H1 (cell line): Measurements from ENCODE around the gene SELENOF. TPM values are rescaled to one million over a fixed set of nuclear protein-coding genes. Genes with fewer than 3 reads are reported as not detected.

ENCODE experiments used
- CTCF ChIA-PET: fragments of 300-600 bp; sonication (Branson Sonifier 250); formaldehyde crosslinking; loops from one replicate; lab custom pipeline; 2021; ENCODE audit not compliant: partially characterized antibody; lab: Charles Lee
- POLR2A ChIA-PET: fragments of 300-600 bp; sonication (Branson Sonifier 250); formaldehyde crosslinking; loops from one replicate; lab custom pipeline; 2021; ENCODE audit warnings: inconsistent platforms; ENCODE audit not compliant: partially characterized antibody; lab: Charles Lee
- DNase-seq, 2 experiments: peaks; one replicate each; pipeline versions ENCODE4 v3.0.0 to v3.0.0-alpha.2; 2010 to 2022; ENCODE audit warnings: low spot score in 2 of 2, low read depth in 1 of 2, mixed read lengths in 1 of 2
- FAIRE-seq: peaks from 2 replicates; lab custom pipeline; 2011; peaks lifted over from hg19 to GRCh38; lab: Jason Lieb, UNC
- H2AFZ ChIP-seq: 2 replicates; pipeline ENCODE4 v1.8.1; 2012; ENCODE audit warnings: low read length, inconsistent platforms
- H2AK5ac ChIP-seq: 2 replicates; pipeline ENCODE4 v1.6.1; 2013; ENCODE audit warnings: low read depth, low read length
- H2BK120ac ChIP-seq: replicated peaks from 2 replicates; pipeline ENCODE3; 2013; ENCODE audit warnings: low read depth, low read length, inconsistent platforms
- H2BK12ac ChIP-seq: 2 replicates; pipeline ENCODE4 v1.6.1; 2013; ENCODE audit warnings: low read depth, low read length
- H2BK15ac ChIP-seq: 2 replicates; pipeline ENCODE4 v1.6.1; 2013; ENCODE audit warnings: low read length
- H2BK20ac ChIP-seq: 2 replicates; pipeline ENCODE4 v1.6.1; 2013; ENCODE audit warnings: low read length
- H2BK5ac ChIP-seq: 2 replicates; pipeline ENCODE4 v1.6.1; 2013; ENCODE audit warnings: low read depth, low read length
- H3K14ac ChIP-seq: 2 replicates; pipeline ENCODE4 v1.6.1; 2013; ENCODE audit warnings: inconsistent platforms; ENCODE audit not compliant: insufficient read length
- H3K18ac ChIP-seq: 2 replicates; pipeline ENCODE4 v1.6.1; 2013; ENCODE audit warnings: low read length; ENCODE audit errors: extremely low read depth
- H3K23ac ChIP-seq: 2 replicates; pipeline ENCODE4 v1.6.1; 2013; ENCODE audit warnings: inconsistent platforms; ENCODE audit not compliant: insufficient read length
- H3K23me2 ChIP-seq: 2 replicates; pipeline ENCODE4 v1.6.1; 2013; ENCODE audit warnings: low read depth, low read length
- H3K27ac ChIP-seq: 2 replicates; pipeline ENCODE4 v1.6.1; 2011; ENCODE audit warnings: low read depth, low read length, inconsistent platforms
- H3K27me3 ChIP-seq, 4 experiments: replicated peaks in 1 of 4; 1 replicate in 1 of 4; 2 replicates in 3 of 4; pipeline versions ENCODE4 v1.6.1 to v1.8.1; 2011 to 2013; ENCODE audit warnings: low read length in 3 of 4, mild to moderate bottlenecking in 3 of 4, inconsistent platforms in 2 of 4, mixed read lengths in 2 of 4, moderate library complexity in 1 of 4; ENCODE audit not compliant: control insufficient read depth in 3 of 4, insufficient read depth in 3 of 4; ENCODE audit errors: extremely low read depth in 1 of 4
- H3K36me3 ChIP-seq, 4 experiments: 2 replicates each; pipeline versions ENCODE4 v1.6.1 to v1.8.1; 2011 to 2013; ENCODE audit warnings: mild to moderate bottlenecking in 4 of 4, low read length in 3 of 4, moderate library complexity in 2 of 4, control low read depth in 1 of 4, inconsistent platforms in 1 of 4; ENCODE audit not compliant: insufficient read depth in 4 of 4, control insufficient read depth in 2 of 4
- H3K4ac ChIP-seq: replicated peaks from 2 replicates; pipeline ENCODE3; 2013; ENCODE audit warnings: low read length, low read depth, mixed read lengths, inconsistent platforms; ENCODE audit not compliant: insufficient read length
- H3K4me1 ChIP-seq, 4 experiments: replicated peaks in 1 of 4; 1 replicate in 1 of 4; 2 replicates in 3 of 4; pipeline versions ENCODE4 v1.6.1 to v1.8.1; 2011 to 2013; ENCODE audit warnings: low read length in 3 of 4, inconsistent platforms in 2 of 4, mixed read lengths in 1 of 4; ENCODE audit not compliant: insufficient read depth in 4 of 4, control insufficient read depth in 3 of 4
- H3K4me2 ChIP-seq, 2 experiments: 2 replicates each; pipeline versions ENCODE4 v1.6.1 to v1.8.1; 2011 to 2013; ENCODE audit warnings: low read depth in 2 of 2, low read length in 2 of 2, control low read depth in 1 of 2, inconsistent platforms in 1 of 2, mild to moderate bottlenecking in 1 of 2; ENCODE audit not compliant: insufficient read depth in 1 of 2
- H3K4me3 ChIP-seq, 4 experiments: fragments of 200-600, 300-600 bp in 1 of 4; sonication (generic), shearing (Covaris generic), sonication (Bioruptor Twin) in 1 of 4; 2 replicates each; pipeline versions ENCODE4 v1.5.1 to v1.8.1; 2011 to 2016; ENCODE audit warnings: low read length in 4 of 4, low read depth in 3 of 4, control low read depth in 2 of 4, inconsistent platforms in 2 of 4, mild to moderate bottlenecking in 2 of 4, mixed read lengths in 1 of 4, moderate library complexity in 1 of 4; ENCODE audit not compliant: insufficient read depth in 2 of 4; ENCODE audit errors: extremely low read depth in 1 of 4
- H3K56ac ChIP-seq: replicated peaks from 2 replicates; pipeline ENCODE3; 2013; ENCODE audit warnings: low read depth, mild to moderate bottlenecking, mixed read lengths, low read length, inconsistent platforms; ENCODE audit not compliant: insufficient read length
- H3K79me1 ChIP-seq: 2 replicates; pipeline ENCODE4 v1.6.1; 2013; ENCODE audit warnings: low read depth, low read length, control low read depth
- H3K79me2 ChIP-seq, 2 experiments: 2 replicates each; pipeline versions ENCODE4 v1.6.1 to v1.8.1; 2012 to 2013; ENCODE audit warnings: low read length in 2 of 2, mild to moderate bottlenecking in 2 of 2, inconsistent platforms in 1 of 2; ENCODE audit not compliant: insufficient read depth in 2 of 2, control insufficient read depth in 1 of 2
- H3K9ac ChIP-seq, 4 experiments: replicated peaks in 1 of 4; 1 replicate in 1 of 4; 2 replicates in 3 of 4; pipeline versions ENCODE4 v1.6.1 to v1.8.1; 2011 to 2013; ENCODE audit warnings: low read depth in 3 of 4, low read length in 3 of 4, control low read depth in 2 of 4, mild to moderate bottlenecking in 2 of 4, moderate library complexity in 2 of 4, inconsistent platforms in 1 of 4; ENCODE audit errors: extremely low read depth in 1 of 4
- H3K9me3 ChIP-seq, 2 experiments: 2 replicates each; pipeline versions ENCODE4 v1.6.1 to v1.8.1; 2012 to 2013; ENCODE audit warnings: mild to moderate bottlenecking in 2 of 2, moderate library complexity in 2 of 2, control low read depth in 1 of 2, inconsistent platforms in 1 of 2, low read depth in 1 of 2, low read length in 1 of 2, mixed read lengths in 1 of 2; ENCODE audit not compliant: insufficient read depth in 2 of 2
- H4K20me1 ChIP-seq, 2 experiments: replicated peaks in 1 of 2; 2 replicates each; pipeline versions ENCODE3 to v1.8.1; 2011 to 2013; ENCODE audit warnings: inconsistent platforms in 2 of 2, low read length in 2 of 2, mild to moderate bottlenecking in 1 of 2; ENCODE audit not compliant: insufficient read depth in 2 of 2, control insufficient read depth in 1 of 2
- H4K5ac ChIP-seq: 2 replicates; pipeline ENCODE4 v1.6.1; 2013; ENCODE audit warnings: low read length, low read depth, mixed read lengths, inconsistent platforms; ENCODE audit not compliant: insufficient read length
- H4K8ac ChIP-seq: 2 replicates; pipeline ENCODE4 v1.8.0; 2013; ENCODE audit warnings: mild to moderate bottlenecking, moderate library complexity, low read length, inconsistent platforms; ENCODE audit not compliant: insufficient read depth; ENCODE audit errors: extremely low read depth
- H4K91ac ChIP-seq: replicated peaks from 2 replicates; pipeline ENCODE3; 2013; ENCODE audit warnings: low read length, mixed read lengths, inconsistent platforms; ENCODE audit not compliant: insufficient read length
- ATF2 ChIP-seq: IDR thresholded peaks from 2 replicates; pipeline ENCODE4 v1.6.1; 2012; ENCODE audit warnings: low read length, inconsistent platforms
- CHD2 ChIP-seq: IDR thresholded peaks from 2 replicates; pipeline ENCODE4 v1.6.1; 2012; ENCODE audit warnings: low read length, improper control_type of control experiment
- CREB1 ChIP-seq: IDR thresholded peaks from 2 replicates; pipeline ENCODE4 v1.6.1; 2012; ENCODE audit warnings: inconsistent platforms
- HDAC2 ChIP-seq, 2 experiments: fragments of 300-600 bp in 1 of 2; sonication (generic) in 1 of 2; IDR thresholded peaks; 2 replicates each; pipeline ENCODE4 v1.6.1; 2011 to 2012; ENCODE audit warnings: low read depth in 2 of 2, low read length in 2 of 2, mild to moderate bottlenecking in 2 of 2, moderate library complexity in 2 of 2, borderline replicate concordance in 1 of 2, inconsistent platforms in 1 of 2
- NANOG ChIP-seq: IDR thresholded peaks from 2 replicates; pipeline ENCODE4 v1.6.1; 2011; ENCODE audit warnings: low read length, low read depth, mild to moderate bottlenecking, inconsistent platforms; ENCODE audit not compliant: insufficient read depth, poor library complexity, severe bottlenecking
- RAD21 ChIP-seq, 2 experiments: IDR thresholded peaks in 1 of 2; conservative IDR thresholded peaks in 1 of 2; 2 replicates each; pipeline ENCODE4 v1.6.1; 2011; ENCODE audit warnings: low read depth in 2 of 2, low read length in 2 of 2, improper control_type of control experiment in 1 of 2, inconsistent platforms in 1 of 2, mild to moderate bottlenecking in 1 of 2, moderate library complexity in 1 of 2
- SP1 ChIP-seq: IDR thresholded peaks from 2 replicates; pipeline ENCODE4 v1.6.1; 2011; ENCODE audit warnings: low read depth, low read length
- TAF1 ChIP-seq: IDR thresholded peaks from 2 replicates; pipeline ENCODE4 v1.6.1; 2011; ENCODE audit warnings: mild to moderate bottlenecking, low read depth, low read length
- TAF7 ChIP-seq: optimal IDR thresholded peaks from 2 replicates; pipeline ENCODE3; 2011; ENCODE audit warnings: low read depth, mild to moderate bottlenecking, inconsistent platforms, low read length, moderate library complexity, borderline replicate concordance
- WGBS, 2 experiments: shearing (Covaris generic) in 1 of 2; methylation state at CpG; one replicate each; pipeline versions ENCODE4 v1.1.6 to v1.1.7; 2013 to 2015; ENCODE audit warnings: low lambda C conversion rate in 2 of 2, mixed read lengths in 2 of 2, inconsistent platforms in 1 of 2, low coverage in 1 of 2, missing lambda C conversion rate in 1 of 2; ENCODE audit not compliant: insufficient replicate concordance in 2 of 2, insufficient coverage in 1 of 2, insufficient read length in 1 of 2; ENCODE audit errors: extremely low coverage in 1 of 2, missing lambda C conversion rate in 1 of 2; 5-methylcytosine and 5-hydroxymethylcytosine counted together
- polyA plus RNA-seq, 7 experiments: library from polyadenylated mRNA; depleted of rRNA in 3 of 7; stranded (reverse) in 5 of 7; unstranded in 2 of 7; fragments of >200 nt in 5 of 7; fragments of 200-250 nt in 2 of 7; gene quantifications; 1 replicate in 5 of 7; 2 replicates in 1 of 7; 4 replicates in 1 of 7; pipeline versions ENCODE4 v1.2.1 to v1.2.3, GENCODE V29; 2011 to 2013; ENCODE audit warnings: missing spikeins in 2 of 7, mixed read lengths in 2 of 7
- total RNA-seq: library from RNA; stranded (reverse); fragmentation: NEBNext Ultra II Directional; extraction: Animal tissue kit (Norgen Biotek cat#: 25700); gene quantifications from 2 replicates; pipeline ENCODE4 v1.2.1, GENCODE V29; 2021
- TF ChIP-seq, protein P1 (sequence below): IDR thresholded peaks from 2 replicates; pipeline ENCODE4 v1.6.1; 2011; ENCODE audit warnings: low read depth, mild to moderate bottlenecking, low read length; ENCODE audit not compliant: insufficient read depth

SELENOF gene
- total and polyA plus RNA-seq, 2 of the 8 experiments (the other 6 are each of a cell fraction or from before 2014, with no cell fraction given) = 70.7 to 163 TPM

DNA sequence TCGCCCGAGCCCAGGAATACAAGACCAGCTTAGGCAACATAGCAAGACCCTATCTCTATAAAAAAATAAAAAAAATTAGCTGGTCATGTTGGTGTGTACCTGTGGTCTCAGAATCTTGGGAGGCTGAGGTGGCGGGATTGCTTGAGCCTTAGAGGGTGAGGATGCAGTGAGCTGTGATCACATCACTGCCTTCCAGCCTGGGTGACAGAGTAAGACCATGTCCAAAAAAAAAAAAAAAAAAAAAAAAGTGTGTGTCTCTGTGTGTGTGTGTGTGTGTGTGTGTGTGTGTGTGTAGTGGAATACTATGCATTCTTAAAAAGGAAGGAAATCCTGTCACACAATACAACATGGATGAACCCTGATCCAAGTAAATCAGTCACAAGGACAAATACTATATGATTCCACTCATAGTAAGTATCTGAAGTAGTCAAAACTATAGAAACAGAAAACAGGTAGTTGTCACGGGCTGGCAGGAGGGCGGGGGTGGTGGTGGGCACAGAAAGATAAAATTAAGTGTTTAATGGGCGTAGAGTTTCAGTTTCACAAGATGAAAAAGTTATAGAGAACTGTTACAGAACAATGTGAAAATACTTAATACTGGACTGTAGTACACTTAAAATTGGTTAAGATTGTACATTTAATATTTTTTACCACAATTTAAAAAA, 47.8 kb downstream of the SELENOF start:
- no peaks in the 10 kb centered on the region for H3K79me1 ChIP-seq
- no peaks in the 10 kb centered on the region for H3K23me2 ChIP-seq
- no peak overlapping the region for H2AFZ ChIP-seq
- no peak overlapping the region for H3K4me3 ChIP-seq
- CTCF ChIA-PET = interaction anchor here (0.7 to 1.5 kb wide), 4 partner anchors 28 to 224 kb away, joined by 3 read pairs; no protein-coding TSS in a partner anchor
- H3K4me2 ChIP-seq = no peak overlapping the region
- no peak overlapping the region for H3K14ac ChIP-seq
- no peak overlapping the region for H3K4ac ChIP-seq
- peaks cover 0 to 3% (median 0%) of the 10 kb centered on the region in 4 experiments; a peak in 2 of 8 replicates for H3K36me3 ChIP-seq
- no peak for DNase-seq
- H3K18ac ChIP-seq = no peak overlapping the region
- H3K23ac ChIP-seq = no peak overlapping the region
- no peaks in the 10 kb centered on the region for H4K20me1 ChIP-seq
- FAIRE-seq = no peak
- peaks cover 0 to 5% (median 0%) of the 10 kb centered on the region in 4 experiments; a peak in 1 of 7 replicates for H3K4me1 ChIP-seq
- no peak overlapping the region for H3K27ac ChIP-seq
- H2BK12ac ChIP-seq = no peak overlapping the region
- 96% methylated on average over 6 of the region's 6 CpGs; no CpG with 5 or more reads in 1 of the 2 experiments for WGBS, 2 experiments
- no peak overlapping the region for H2BK15ac ChIP-seq
- H2AK5ac ChIP-seq = no peak overlapping the region
- H3K9me3 ChIP-seq = no peaks in the 10 kb centered on the region
- no peak overlapping the region for H2BK20ac ChIP-seq
- H3K27me3 ChIP-seq = no peaks in the 10 kb centered on the region
- POLR2A ChIA-PET = interaction anchor here (0.6 to 1.4 kb wide), 3 partner anchors 19 to 48 kb away, joined by 3 to 5 read pairs (median 3); partner anchors contain the start of genes HS2ST1 and SELENOF
- H3K79me2 ChIP-seq = no peaks in the 10 kb centered on the region; a peak in 1 of 4 replicates
- no peak overlapping the region for H2BK5ac ChIP-seq
- no peak overlapping the region for H2BK120ac ChIP-seq
- no peak overlapping the region for H4K8ac ChIP-seq
- no peak overlapping the region for H4K5ac ChIP-seq
- H3K56ac ChIP-seq = no peak overlapping the region
- no peak overlapping the region for H4K91ac ChIP-seq
- no peak overlapping the region for H3K9ac ChIP-seq
- TF ChIP-seq RAD21 (IDR thresholded peaks at IDR 0.05 in 1 of 2, conservative IDR thresholded peaks at IDR 0.05 in 1 of 2; ENCODE audit: low read depth in 2 of 2, low read length in 2 of 2) = no peak
- TF ChIP-seq, protein P1, sequence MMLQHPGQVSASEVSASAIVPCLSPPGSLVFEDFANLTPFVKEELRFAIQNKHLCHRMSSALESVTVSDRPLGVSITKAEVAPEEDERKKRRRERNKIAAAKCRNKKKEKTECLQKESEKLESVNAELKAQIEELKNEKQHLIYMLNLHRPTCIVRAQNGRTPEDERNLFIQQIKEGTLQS = no peak
- no peak for TF ChIP-seq SP1
- no peak for TF ChIP-seq TAF1
- TF ChIP-seq HDAC2 (IDR thresholded peaks at IDR 0.05; ENCODE audit: borderline replicate concordance in 1 of 2, low read depth in 2 of 2, low read length in 2 of 2) = no peak
- no peak for TF ChIP-seq CHD2
- TF ChIP-seq NANOG = no peak
- no peak for TF ChIP-seq TAF7
- TF ChIP-seq ATF2 = no peak
- no peak for TF ChIP-seq CREB1
